ENCODE measurements around the gene SP8.

Gene SP8

DNA sequence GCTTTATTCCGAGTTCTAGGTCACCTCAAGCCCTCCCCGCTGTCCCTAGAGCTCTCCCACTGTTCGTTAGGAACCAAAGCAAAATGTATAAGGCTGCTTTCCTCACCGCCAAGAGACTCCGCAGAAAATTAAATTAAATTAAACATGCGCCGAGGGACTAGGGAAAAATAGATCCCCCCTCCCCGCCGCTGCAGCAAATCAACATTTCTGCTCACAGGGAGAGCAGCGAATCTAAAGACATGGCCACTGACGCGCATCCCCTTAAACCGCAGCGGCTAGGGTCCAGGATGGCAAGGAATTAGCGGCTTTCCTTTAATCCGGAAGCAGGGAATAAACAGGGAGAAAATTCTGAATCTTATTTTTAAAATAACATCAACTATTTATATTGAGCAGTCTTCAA is 7.6 kb downstream of the SP8 start:
- peaks cover 88% of the 10 kb centered on the region for H3K27me3 ChIP-seq (ENCODE audit: control insufficient read depth, insufficient read depth, low read length)
- no peaks in the 10 kb centered on the region for H3K9me3 ChIP-seq (ENCODE audit: control insufficient read depth, low read length)
- H3K9ac ChIP-seq (ENCODE audit: low read length): no peak overlapping the region
- peaks cover 9% of the 10 kb centered on the region for H3K4me1 ChIP-seq (ENCODE audit: control insufficient read depth, insufficient read depth, low read length)
- no peaks in the 10 kb centered on the region for H3K36me3 ChIP-seq (ENCODE audit: control insufficient read depth, insufficient read depth, low read length)
- no peak overlapping the region for H3K4me3 ChIP-seq (ENCODE audit: low read length)

DNA sequence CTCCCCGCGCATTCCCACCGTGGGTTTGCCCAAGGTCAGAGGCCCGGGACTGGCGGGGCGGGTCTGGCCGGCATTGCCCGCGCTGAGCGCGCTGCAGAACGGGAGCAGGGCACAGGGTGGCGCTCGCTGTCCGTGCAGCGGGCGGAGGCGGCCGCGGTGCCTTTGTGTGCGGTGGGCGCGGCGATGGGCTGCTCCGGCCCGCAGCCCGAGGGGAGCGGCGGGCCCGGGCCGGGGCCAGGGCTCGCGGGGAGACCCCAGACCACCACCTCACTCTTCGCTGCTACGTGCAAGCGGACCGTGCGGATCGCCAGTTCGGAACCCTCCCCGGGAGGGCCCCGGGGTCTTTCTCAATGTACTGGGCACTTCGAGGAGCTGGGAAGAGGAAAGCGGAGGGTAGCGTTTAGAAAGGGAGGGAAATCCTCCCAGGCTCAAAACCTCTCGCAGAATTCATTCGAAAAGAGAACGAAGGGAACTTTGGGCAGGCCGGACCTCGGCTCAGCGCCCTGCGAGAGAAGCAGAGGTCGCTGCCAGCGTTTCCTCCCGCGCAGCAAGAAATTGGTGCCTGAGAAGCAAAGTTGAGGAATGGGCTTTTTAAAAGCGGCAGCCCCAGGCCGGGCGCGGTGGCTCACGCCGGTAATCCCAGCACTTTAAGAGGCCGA is 8.5 kb downstream of the SP8 start:
- no peak overlapping the region for H3K4me3 ChIP-seq (ENCODE audit: low read length)
- H3K9me3 ChIP-seq (ENCODE audit: control insufficient read depth, low read length): no peaks in the 10 kb centered on the region
- peaks cover 82% of the 10 kb centered on the region for H3K27me3 ChIP-seq (ENCODE audit: control insufficient read depth, insufficient read depth, low read length)
- H3K36me3 ChIP-seq (ENCODE audit: control insufficient read depth, insufficient read depth, low read length): no peaks in the 10 kb centered on the region
- peaks cover 9% of the 10 kb centered on the region for H3K4me1 ChIP-seq (ENCODE audit: control insufficient read depth, insufficient read depth, low read length)
- no peak overlapping the region for H3K9ac ChIP-seq (ENCODE audit: low read length)

DNA sequence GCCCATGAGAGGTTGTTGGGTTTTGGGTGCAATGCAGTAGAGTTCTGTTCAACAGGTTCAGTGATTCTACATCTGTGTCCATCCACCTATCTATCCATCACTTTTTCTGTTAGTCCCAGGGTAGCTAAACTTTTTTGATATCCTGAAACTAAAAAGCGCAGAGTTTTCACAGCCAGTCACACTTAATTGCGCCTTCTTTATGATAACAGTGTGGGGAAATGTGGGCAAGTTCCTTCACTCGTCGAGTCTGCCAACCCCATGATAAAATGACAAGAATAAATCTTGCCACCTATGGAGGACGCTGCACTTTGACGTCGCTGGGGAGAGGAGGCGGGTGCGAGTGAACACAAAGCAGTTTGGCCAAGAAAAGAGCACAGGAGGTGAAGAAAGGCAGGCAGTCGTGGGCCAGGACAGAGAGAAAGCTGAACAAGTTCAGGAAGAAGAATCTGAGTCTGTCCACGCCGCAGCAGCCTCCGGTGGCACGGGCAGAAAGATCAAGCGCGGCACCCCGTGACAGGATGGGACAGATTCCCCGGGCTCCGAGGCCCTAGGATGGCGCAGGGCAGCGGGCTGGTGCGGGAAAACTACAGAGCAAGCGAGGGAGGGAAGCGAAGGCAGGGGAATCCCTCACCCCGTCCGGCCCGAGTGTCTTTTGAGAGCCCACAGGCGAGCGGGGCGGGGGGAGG is 9.2 kb downstream of the SP8 start:
- Histone ChIP-seq H3K4me1 (ENCODE audit: control insufficient read depth, insufficient read depth, low read length) (peaks cover 9% of the 10 kb centered on the region), H3K4me3 (ENCODE audit: low read length) (no peak overlapping the region), H3K36me3 (ENCODE audit: control insufficient read depth, insufficient read depth, low read length) (no peaks in the 10 kb centered on the region), H3K9me3 (ENCODE audit: control insufficient read depth, low read length) (no peaks in the 10 kb centered on the region), H3K27me3 (ENCODE audit: control insufficient read depth, insufficient read depth, low read length) (peaks cover 75% of the 10 kb centered on the region), H3K9ac (ENCODE audit: low read length) (no peak overlapping the region)

DNA sequence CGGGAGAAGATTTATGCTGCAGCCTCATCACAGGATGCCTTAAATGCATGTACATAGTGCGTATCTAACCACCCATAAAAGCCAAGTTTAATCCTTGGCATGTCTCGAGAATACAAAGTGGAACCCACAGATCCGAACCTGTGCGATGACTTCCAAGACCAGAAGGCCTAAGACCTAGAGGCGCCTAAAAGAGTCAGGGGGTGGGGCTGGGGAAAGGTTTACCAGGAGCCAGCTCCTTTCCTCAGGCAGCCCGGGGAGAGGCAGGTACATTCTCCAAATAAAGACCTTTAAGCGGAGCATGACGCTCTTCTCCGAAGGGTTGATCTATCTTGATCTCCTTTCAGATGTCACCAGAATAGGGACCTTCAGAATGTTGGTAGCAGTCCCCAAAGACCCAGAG is 9.7 kb downstream of the SP8 start:
- Histone ChIP-seq H3K36me3 (ENCODE audit: control insufficient read depth, insufficient read depth, low read length) (no peaks in the 10 kb centered on the region), H3K9ac (ENCODE audit: low read length) (no peak overlapping the region), H3K27me3 (ENCODE audit: control insufficient read depth, insufficient read depth, low read length) (peaks cover 70% of the 10 kb centered on the region), H3K4me3 (ENCODE audit: low read length) (no peak overlapping the region), H3K4me1 (ENCODE audit: control insufficient read depth, insufficient read depth, low read length) (peaks cover 9% of the 10 kb centered on the region), H3K9me3 (ENCODE audit: control insufficient read depth, low read length) (no peaks in the 10 kb centered on the region)

DNA sequence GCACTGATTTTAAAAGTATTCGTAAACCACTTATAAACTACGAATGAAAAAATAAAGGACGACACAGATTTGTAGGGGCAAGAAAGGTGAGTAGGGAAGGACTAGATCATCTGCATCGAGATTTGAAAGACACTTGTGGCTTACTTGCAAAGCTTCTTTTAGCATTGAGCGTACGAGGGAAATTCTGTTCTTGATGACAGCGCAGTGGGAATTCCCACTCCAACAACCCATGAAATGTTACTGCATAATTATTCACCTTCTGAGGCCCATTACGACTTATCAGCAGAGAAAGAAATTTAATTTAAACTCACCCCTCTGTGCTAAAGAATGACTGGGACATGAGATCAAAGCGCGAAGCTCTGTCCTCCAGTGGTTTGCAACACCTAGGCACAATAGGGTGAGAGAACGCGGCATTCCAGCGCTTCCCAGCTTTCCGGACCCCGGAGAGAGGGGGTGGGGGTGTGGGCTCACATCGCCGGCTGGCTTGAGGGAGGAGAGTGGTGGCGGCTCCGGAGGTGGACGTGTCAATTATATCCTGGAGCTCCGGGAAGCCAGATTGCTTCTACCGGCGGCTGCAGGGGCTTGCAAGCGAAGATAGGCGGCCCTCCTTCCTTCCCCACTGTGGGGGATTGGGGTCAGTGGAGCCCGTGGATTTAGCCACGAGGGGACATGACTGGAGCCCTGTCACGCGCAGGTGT is 10.3 kb downstream of the SP8 start:
- peaks cover 65% of the 10 kb centered on the region for H3K27me3 ChIP-seq (ENCODE audit: control insufficient read depth, insufficient read depth, low read length)
- H3K9me3 ChIP-seq (ENCODE audit: control insufficient read depth, low read length): no peaks in the 10 kb centered on the region
- H3K4me1 ChIP-seq (ENCODE audit: control insufficient read depth, insufficient read depth, low read length): peaks cover 9% of the 10 kb centered on the region
- no peak overlapping the region for H3K4me3 ChIP-seq (ENCODE audit: low read length)
- H3K36me3 ChIP-seq (ENCODE audit: control insufficient read depth, insufficient read depth, low read length): no peaks in the 10 kb centered on the region
- H3K9ac ChIP-seq (ENCODE audit: low read length): no peak overlapping the region

DNA sequence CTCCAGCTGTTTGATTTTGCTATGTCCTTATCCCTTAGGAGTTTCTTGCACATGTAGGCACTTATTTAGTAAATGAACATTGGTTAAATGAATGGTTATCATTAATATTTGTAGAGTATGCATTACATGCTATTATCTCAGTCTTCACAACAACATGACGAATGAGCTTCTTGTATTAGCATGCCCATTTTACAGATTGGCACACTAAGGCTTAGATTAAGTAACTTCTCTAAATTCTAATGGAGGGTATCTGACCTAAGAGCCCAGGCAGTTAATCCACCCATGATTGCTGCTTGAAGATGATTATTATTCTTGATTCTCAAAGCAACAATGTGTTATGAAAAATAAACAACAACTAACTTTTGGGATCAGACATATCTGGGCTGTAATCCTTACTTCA is 32.7 kb downstream of the SP8 start:
- Histone ChIP-seq H3K9ac (ENCODE audit: low read length) (no peak overlapping the region), H3K36me3 (ENCODE audit: control insufficient read depth, insufficient read depth, low read length) (no peaks in the 10 kb centered on the region), H3K27me3 (ENCODE audit: control insufficient read depth, insufficient read depth, low read length) (no peaks in the 10 kb centered on the region), H3K4me3 (ENCODE audit: low read length) (no peak overlapping the region), H3K4me1 (ENCODE audit: control insufficient read depth, insufficient read depth, low read length) (no peaks in the 10 kb centered on the region), H3K9me3 (ENCODE audit: control insufficient read depth, low read length) (no peaks in the 10 kb centered on the region)

DNA sequence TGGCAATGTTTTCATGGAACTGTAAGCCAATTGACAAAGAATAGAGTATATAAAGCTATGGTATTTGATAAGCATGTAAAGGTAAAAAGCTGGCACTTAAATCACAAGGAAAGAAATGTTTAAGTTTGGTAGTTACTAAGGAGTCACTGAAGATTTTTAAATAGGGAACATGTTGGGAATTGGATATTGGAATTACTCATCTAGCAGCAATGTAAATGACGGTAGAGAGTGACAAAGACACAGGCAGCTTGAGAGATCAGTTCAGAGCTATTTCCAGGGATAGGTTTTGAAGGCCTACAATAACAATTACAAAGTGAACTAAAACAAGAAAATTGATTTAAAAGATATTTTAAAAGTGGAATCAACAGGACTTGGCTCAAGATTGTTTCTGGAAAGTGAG is 36.8 kb downstream of the SP8 start:
- H3K9ac ChIP-seq (ENCODE audit: low read length): no peak overlapping the region
- H3K4me1 ChIP-seq (ENCODE audit: control insufficient read depth, insufficient read depth, low read length): no peaks in the 10 kb centered on the region
- no peak overlapping the region for H3K4me3 ChIP-seq (ENCODE audit: low read length)
- H3K27me3 ChIP-seq (ENCODE audit: control insufficient read depth, insufficient read depth, low read length): no peaks in the 10 kb centered on the region
- no peaks in the 10 kb centered on the region for H3K9me3 ChIP-seq (ENCODE audit: control insufficient read depth, low read length)
- H3K36me3 ChIP-seq (ENCODE audit: control insufficient read depth, insufficient read depth, low read length): no peaks in the 10 kb centered on the region

DNA sequence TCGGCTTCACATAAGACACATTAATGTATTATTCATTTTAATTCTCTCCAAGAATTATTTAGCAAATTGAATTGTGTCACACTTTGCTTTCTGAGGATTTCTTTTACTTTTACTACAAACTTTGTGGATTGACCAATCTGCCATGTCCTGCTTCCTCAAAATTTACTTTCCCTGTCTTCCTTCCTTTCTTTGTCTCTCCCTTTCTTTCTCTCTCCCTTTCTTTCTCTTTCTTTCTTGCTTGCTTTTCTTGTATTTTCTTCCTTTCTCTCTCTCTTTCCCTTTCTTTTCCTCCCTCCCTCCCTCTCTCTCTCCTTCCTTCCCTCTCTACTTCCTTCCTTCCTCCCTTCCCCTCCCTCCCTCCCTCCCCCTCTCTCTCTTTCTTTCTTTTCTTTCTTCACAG is 37.8 kb downstream of the SP8 start:
- Histone ChIP-seq H3K4me1 (ENCODE audit: control insufficient read depth, insufficient read depth, low read length) (no peaks in the 10 kb centered on the region), H3K27me3 (ENCODE audit: control insufficient read depth, insufficient read depth, low read length) (no peaks in the 10 kb centered on the region), H3K36me3 (ENCODE audit: control insufficient read depth, insufficient read depth, low read length) (no peaks in the 10 kb centered on the region), H3K9me3 (ENCODE audit: control insufficient read depth, low read length) (no peaks in the 10 kb centered on the region), H3K4me3 (ENCODE audit: low read length) (no peak overlapping the region), H3K9ac (ENCODE audit: low read length) (no peak overlapping the region)

DNA sequence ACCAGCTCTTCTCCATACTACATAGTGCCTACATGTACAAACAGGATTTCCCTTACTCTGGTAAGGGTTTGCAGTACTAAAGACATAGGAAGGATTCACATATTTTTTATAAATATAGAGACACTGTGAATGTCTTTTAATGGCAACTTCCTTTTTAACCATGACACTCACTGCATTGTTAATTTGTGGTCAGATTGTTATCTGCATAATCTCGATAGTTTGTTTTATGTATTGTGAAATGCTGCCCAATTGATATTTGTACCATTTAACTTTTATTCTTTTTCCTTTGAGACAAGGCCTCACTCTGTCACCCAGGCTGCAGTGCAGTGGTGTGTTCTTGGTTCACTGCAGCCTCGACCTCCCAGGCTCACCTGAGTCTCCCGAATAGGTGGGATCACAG is 39.7 kb downstream of the SP8 start:
- Histone ChIP-seq H3K4me3 (ENCODE audit: low read length) (no peak overlapping the region), H3K36me3 (ENCODE audit: control insufficient read depth, insufficient read depth, low read length) (no peaks in the 10 kb centered on the region), H3K27me3 (ENCODE audit: control insufficient read depth, insufficient read depth, low read length) (no peaks in the 10 kb centered on the region), H3K9ac (ENCODE audit: low read length) (no peak overlapping the region), H3K9me3 (ENCODE audit: control insufficient read depth, low read length) (no peaks in the 10 kb centered on the region), H3K4me1 (ENCODE audit: control insufficient read depth, insufficient read depth, low read length) (no peaks in the 10 kb centered on the region)

DNA sequence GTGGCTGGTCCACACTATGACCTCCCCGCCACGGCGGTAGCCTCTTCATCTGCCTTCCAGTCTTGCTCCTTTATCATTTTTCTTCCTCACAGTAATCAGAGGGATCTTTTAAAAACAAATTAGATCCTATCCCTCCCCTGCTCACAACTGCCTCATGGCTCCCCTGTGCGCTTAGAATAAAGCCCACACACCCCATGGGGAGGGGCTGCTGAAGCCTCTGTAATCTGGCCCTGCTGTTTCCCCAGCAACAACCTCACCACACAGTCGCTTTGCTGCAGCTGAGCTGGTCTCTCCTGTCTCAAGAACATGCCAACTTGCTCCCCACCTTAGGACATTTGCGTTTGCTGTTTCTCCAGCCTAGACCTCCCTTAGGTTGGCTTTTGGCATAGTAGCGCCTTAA is 41.0 kb downstream of the SP8 start:
- Histone ChIP-seq H3K9me3 (ENCODE audit: control insufficient read depth, low read length) (no peaks in the 10 kb centered on the region), H3K9ac (ENCODE audit: low read length) (no peak overlapping the region), H3K4me1 (ENCODE audit: control insufficient read depth, insufficient read depth, low read length) (no peaks in the 10 kb centered on the region), H3K27me3 (ENCODE audit: control insufficient read depth, insufficient read depth, low read length) (no peaks in the 10 kb centered on the region), H3K4me3 (ENCODE audit: low read length) (no peak overlapping the region), H3K36me3 (ENCODE audit: control insufficient read depth, insufficient read depth, low read length) (no peaks in the 10 kb centered on the region)

DNA sequence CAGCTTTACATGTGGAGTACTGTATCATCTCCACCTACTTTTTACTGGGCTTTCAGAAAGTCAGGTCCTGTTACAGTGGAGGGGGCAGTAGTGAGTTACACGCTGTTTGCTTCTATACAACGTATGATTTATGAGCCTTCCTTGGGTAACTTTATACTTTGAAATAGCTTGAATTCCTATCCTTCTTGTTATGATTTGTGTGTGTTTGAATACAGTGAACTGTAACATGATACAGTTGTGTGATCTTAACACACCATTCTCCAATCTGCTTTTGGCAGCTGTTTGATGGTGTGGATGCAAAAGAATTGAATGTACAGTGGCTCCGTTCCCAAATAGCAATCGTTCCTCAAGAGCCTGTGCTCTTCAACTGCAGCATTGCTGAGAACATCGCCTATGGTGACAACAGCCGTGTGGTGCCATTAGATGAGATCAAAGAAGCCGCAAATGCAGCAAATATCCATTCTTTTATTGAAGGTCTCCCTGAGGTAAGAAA is 41.7 kb downstream of the SP8 start:
- no peaks in the 10 kb centered on the region for H3K9me3 ChIP-seq (ENCODE audit: control insufficient read depth, low read length)
- H3K36me3 ChIP-seq (ENCODE audit: control insufficient read depth, insufficient read depth, low read length): no peaks in the 10 kb centered on the region
- H3K4me3 ChIP-seq (ENCODE audit: low read length): no peak overlapping the region
- no peaks in the 10 kb centered on the region for H3K27me3 ChIP-seq (ENCODE audit: control insufficient read depth, insufficient read depth, low read length)
- H3K4me1 ChIP-seq (ENCODE audit: control insufficient read depth, insufficient read depth, low read length): no peaks in the 10 kb centered on the region
- H3K9ac ChIP-seq (ENCODE audit: low read length): no peak overlapping the region

DNA sequence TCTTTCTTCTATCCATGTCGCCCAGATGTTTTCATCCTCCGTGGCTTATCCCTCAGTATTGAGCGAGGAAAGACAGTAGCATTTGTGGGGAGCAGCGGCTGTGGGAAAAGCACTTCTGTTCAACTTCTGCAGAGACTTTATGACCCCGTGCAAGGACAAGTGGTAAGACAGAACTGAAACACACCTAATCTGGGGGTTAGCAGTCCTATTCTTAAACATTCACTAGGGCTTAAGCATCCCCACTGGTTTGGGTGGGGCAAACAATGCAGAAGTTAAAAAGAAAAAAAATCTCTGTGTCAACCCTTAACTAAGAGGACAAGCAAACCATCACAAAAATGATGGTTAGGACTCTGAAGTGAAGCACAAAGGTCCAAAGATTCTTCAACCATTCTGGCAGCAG is 43.8 kb downstream of the SP8 start:
- Histone ChIP-seq H3K4me1 (ENCODE audit: control insufficient read depth, insufficient read depth, low read length) (no peaks in the 10 kb centered on the region), H3K9me3 (ENCODE audit: control insufficient read depth, low read length) (no peaks in the 10 kb centered on the region), H3K36me3 (ENCODE audit: control insufficient read depth, insufficient read depth, low read length) (no peaks in the 10 kb centered on the region), H3K27me3 (ENCODE audit: control insufficient read depth, insufficient read depth, low read length) (no peaks in the 10 kb centered on the region), H3K9ac (ENCODE audit: low read length) (no peak overlapping the region), H3K4me3 (ENCODE audit: low read length) (no peak overlapping the region)

Measured in mucosa of stomach (tissue), 1 donor.